GM12891 (cell line): Measurements from ENCODE around the gene CEP76.
"Not testable (repeated sequence)": the region's sequence is repeated elsewhere in the genome, so short reads cannot be mapped to it uniquely, and the experiment has no call there.

Source experiments
- DNase-seq: peaks from one replicate; pipeline ENCODE4 v3.0.0; 2011; ENCODE audit warnings: low spot score; ENCODE audit not compliant: insufficient read length
- FAIRE-seq: peaks from 2 replicates; lab custom pipeline; 2011; peaks lifted over from hg19 to GRCh38; lab: Jason Lieb, UNC
- PAX5 ChIP-seq: IDR thresholded peaks from 2 replicates; pipeline ENCODE4 v1.6.1; 2011; ENCODE audit warnings: low read length, moderate library complexity, mild to moderate bottlenecking; ENCODE audit not compliant: insufficient read depth, severe bottlenecking
- POLR2A ChIP-seq: IDR thresholded peaks from 2 replicates; pipeline ENCODE4 v1.6.1; 2011; ENCODE audit warnings: low read depth, low read length, control low read depth
- POLR2AphosphoS5 ChIP-seq: IDR thresholded peaks from 2 replicates; pipeline ENCODE4 v1.6.1; 2011; ENCODE audit warnings: low read depth, low read length, control low read depth
- POU2F2 ChIP-seq: IDR thresholded peaks from 2 replicates; pipeline ENCODE4 v1.6.1; 2011; ENCODE audit warnings: low read depth, mild to moderate bottlenecking, control low read depth, low read length, moderate library complexity
- SPI1 ChIP-seq: IDR thresholded peaks from 2 replicates; pipeline ENCODE4 v1.6.1; 2011; ENCODE audit warnings: low read depth, low read length, control low read depth
- TAF1 ChIP-seq: IDR thresholded peaks from 2 replicates; pipeline ENCODE4 v1.6.1; 2011; ENCODE audit warnings: low read depth, low read length, control low read depth

CEP76 gene

DNA sequence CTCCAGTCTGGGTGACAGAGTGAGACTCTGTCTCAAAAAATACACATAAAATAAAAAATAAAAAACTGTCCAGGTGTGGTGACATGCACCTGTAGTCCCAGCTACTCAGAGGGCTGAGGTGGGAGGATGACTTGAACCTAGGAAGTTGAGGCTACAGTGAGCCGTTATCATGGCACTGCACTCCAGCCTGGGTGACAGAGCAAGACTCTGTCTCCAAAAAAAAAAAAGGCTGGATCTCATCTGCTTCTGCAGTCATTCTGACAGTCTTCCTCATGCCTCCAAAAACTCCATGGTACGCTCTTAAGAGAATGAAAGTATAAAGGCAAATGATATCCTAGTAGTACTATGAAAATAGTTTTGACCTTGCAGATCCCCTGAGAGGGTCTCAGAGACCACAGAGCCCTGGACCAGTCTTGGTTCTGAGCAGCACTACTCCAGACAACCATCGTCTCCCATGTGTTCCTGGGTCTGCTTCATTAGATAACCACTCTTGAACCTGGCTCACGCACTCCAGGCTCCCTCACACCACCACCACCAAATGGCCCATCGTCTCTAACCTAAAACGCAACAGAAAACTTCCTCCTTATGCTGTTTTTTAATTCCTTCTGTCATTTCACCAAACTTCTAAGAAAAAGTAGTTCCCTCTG is 70.6 kb downstream of the CEP76 start:
- TF ChIP-seq TAF1 (no peak), POLR2A (no peak), POLR2AphosphoS5 (no peak), POU2F2 (no peak), PAX5 (no peak), SPI1 (no peak)
- no peak for DNase-seq
- FAIRE-seq: peak; percentile 35

DNA sequence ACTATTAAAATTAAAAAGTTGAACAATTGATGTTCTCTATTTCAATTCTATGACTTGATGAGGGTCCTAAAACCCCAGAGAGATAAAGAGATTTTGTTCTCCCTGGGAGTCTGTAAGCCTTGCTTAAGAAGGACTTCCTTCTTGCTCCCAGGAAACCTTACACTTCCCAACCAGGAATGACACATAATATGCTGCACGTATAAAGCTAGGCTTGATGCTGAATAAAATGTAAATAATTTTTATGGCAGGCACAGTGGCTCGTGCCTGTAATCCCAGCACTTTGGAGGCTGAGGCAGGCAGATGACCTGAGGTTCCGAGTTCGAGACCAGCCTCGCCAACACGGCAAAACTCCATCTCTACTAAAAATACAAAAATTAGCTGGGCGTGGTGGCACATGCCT is 72.4 kb downstream of the CEP76 start:
- TF ChIP-seq POLR2AphosphoS5 (no peak), SPI1 (no peak), TAF1 (no peak), PAX5 (no peak), POU2F2 (no peak), POLR2A (no peak)
- FAIRE-seq: no peak

DNA sequence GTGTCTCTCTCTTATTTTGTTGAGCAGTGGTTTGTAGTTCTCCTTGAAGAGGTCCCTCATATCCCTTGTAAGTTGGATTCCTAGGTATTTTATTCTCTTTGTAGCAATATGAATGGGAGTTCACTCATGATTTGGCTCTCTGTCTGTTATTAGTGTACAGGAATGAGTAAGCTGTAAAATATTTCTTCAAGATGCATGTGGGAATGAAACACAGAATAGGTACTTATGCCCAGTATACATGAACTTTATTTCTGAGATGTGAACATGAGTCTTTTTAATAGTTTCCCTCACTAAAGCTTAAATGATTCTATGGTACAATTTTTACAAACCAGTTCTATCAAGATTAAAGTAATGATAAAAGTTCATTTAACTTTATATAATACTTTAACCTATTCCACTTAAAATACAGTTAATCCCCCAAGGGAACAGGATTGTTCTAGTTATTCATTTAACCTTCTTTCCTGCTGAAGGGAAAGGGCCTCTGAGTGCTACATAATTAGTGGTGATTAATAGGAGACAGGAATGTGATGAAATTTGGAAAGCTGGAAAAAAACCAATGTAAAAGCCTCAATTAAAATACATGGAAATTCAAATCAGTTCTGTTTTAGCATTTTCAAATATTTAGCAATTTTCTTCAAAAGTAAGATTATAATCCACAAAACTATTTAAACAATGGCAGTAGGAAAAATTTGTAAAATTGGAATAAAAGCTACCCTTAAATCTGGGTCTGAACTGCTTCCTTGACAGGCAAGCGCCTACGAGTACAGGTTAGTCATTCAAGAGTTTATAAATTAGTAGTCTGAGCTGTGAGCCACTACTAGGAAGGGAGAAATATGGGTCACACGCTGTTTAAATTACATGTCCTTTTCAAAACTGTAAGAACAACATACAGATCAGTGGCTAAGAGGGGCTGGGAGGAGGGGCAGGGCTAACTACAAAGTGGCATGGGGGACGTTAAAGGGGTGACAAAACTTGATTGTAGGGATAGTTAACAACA is 73.5 kb downstream of the CEP76 start:
- no peak for DNase-seq
- no peak for FAIRE-seq
- TF ChIP-seq POLR2A: no peak
- TF ChIP-seq SPI1: no peak
- TF ChIP-seq TAF1: no peak
- TF ChIP-seq POLR2AphosphoS5: no peak
- TF ChIP-seq PAX5: no peak
- no peak for TF ChIP-seq POU2F2

More for the DNA sequence above, 72.4 kb downstream of the CEP76 start:
- DNase-seq: no peak

GRCh38 chr18:12627199-12627598 is 75.3 kb downstream of the CEP76 start:
- not testable (repeated sequence) for FAIRE-seq, DNase-seq

GRCh38 chr18:12625241-12625640 is 77.3 kb downstream of the CEP76 start:
- FAIRE-seq: no peak
- TF ChIP-seq SPI1 (no peak), PAX5 (no peak), POLR2AphosphoS5 (no peak), TAF1 (no peak), POLR2A (no peak)
- no peak for DNase-seq
